SK-N-SH (cell line): Measurements from ENCODE around the gene AGMAT. TPM values are rescaled to one million over a fixed set of nuclear protein-coding genes. Genes with fewer than 3 reads are reported as not detected.
A peak's percentile ranks its signal among the peaks of the same experiment; 100 is the strongest.

Source experiments
- CTCF ChIA-PET: fragments of 300-600, 350-600 bp; formaldehyde crosslinking; extraction: SDS; loops from one replicate; lab custom pipeline; 2021; lab: Yijun Ruan, JAX
- POLR2A ChIA-PET: fragments of 350-600 bp; sonication (Branson Sonifier 250); formaldehyde crosslinking; extraction: SDS; loops from one replicate; lab custom pipeline; 2020; ENCODE audit warnings: antibody characterized with exemption, inconsistent platforms; lab: Yijun Ruan, JAX
- DNase-seq: peaks from one replicate; pipeline ENCODE4 v3.0.0; 2012
- H2AFZ ChIP-seq: fragments of 200-600 bp; sonication (generic); 2 replicates; pipeline ENCODE4 v1.8.1; 2016; ENCODE audit warnings: antibody characterized with exemption, mild to moderate bottlenecking, low read depth
- H3F3A ChIP-seq: fragments of 200-600 bp; sonication (generic); replicated peaks from 2 replicates; pipeline ENCODE3; 2016; ENCODE audit warnings: antibody characterized with exemption, mild to moderate bottlenecking; ENCODE audit not compliant: insufficient read depth
- H3K27ac ChIP-seq, 2 experiments: fragments of 200-500 bp in 1 of 2; fragments of 200-600 bp in 1 of 2; sonication (Bioruptor generic) in 1 of 2; sonication (generic), shearing (Covaris generic) in 1 of 2; 2 replicates each; pipeline versions ENCODE4 v1.5.1 to v1.6.1; 2014 to 2016; ENCODE audit warnings: low read depth in 2 of 2, inconsistent platforms in 1 of 2, low read length in 1 of 2, mild to moderate bottlenecking in 1 of 2, mixed read lengths in 1 of 2
- H3K27me3 ChIP-seq: fragments of 200-600 bp; sonication (generic), shearing (Covaris generic); 2 replicates; pipeline ENCODE4 v1.6.1; 2016; ENCODE audit warnings: mixed run types; ENCODE audit not compliant: insufficient read depth
- H3K36me3 ChIP-seq, 2 experiments: fragments of 200-500 bp in 1 of 2; fragments of 200-600 bp in 1 of 2; sonication (Bioruptor generic) in 1 of 2; sonication (generic) in 1 of 2; replicated peaks in 1 of 2; 2 replicates each; pipeline versions ENCODE3 to v1.5.1; 2014 to 2016; ENCODE audit warnings: low read length in 1 of 2, mild to moderate bottlenecking in 1 of 2; ENCODE audit not compliant: insufficient read depth in 2 of 2, control insufficient read depth in 1 of 2
- H3K4me1 ChIP-seq, 2 experiments: fragments of 200-500 bp in 1 of 2; fragments of 200-600 bp in 1 of 2; sonication (Bioruptor generic) in 1 of 2; sonication (generic), shearing (Covaris generic) in 1 of 2; 2 replicates each; pipeline versions ENCODE4 v1.5.1 to v1.6.1; 2014 to 2016; ENCODE audit warnings: low read depth in 1 of 2, low read length in 1 of 2, mixed run types in 1 of 2; ENCODE audit not compliant: insufficient read depth in 2 of 2, control insufficient read depth in 1 of 2
- H3K4me2 ChIP-seq: fragments of 200-600 bp; sonication (generic), shearing (Covaris generic); 2 replicates; pipeline ENCODE4 v1.6.1; 2017; ENCODE audit warnings: mixed run types
- H3K4me3 ChIP-seq, 2 experiments: fragments of 200-500 bp in 1 of 2; fragments of 200-600 bp in 1 of 2; sonication (Bioruptor generic) in 1 of 2; sonication (generic), shearing (Covaris generic) in 1 of 2; 2 replicates each; pipeline versions ENCODE4 v1.5.1 to v1.8.1; 2014 to 2016; ENCODE audit warnings: low read depth in 2 of 2, inconsistent platforms in 1 of 2, low read length in 1 of 2, mild to moderate bottlenecking in 1 of 2, mixed read lengths in 1 of 2, moderate library complexity in 1 of 2
- H3K79me2 ChIP-seq: fragments of 200-600 bp; sonication (generic); 2 replicates; pipeline ENCODE4 v1.8.1; 2017; ENCODE audit warnings: mild to moderate bottlenecking; ENCODE audit not compliant: insufficient read depth
- H3K9ac ChIP-seq: fragments of 200-600 bp; sonication (generic); 2 replicates; pipeline ENCODE4 v1.6.1; 2017; ENCODE audit warnings: mixed run types
- H3K9me2 ChIP-seq: fragments of 200-600 bp; sonication (generic); 2 replicates; pipeline ENCODE4 v1.6.1; 2017; ENCODE audit warnings: mixed run types
- H3K9me3 ChIP-seq: fragments of 200-600 bp; sonication (generic); 2 replicates; pipeline ENCODE4 v1.6.1; 2017; ENCODE audit warnings: mixed run types, mild to moderate bottlenecking, moderate library complexity
- H4K20me1 ChIP-seq: fragments of 200-600 bp; sonication (generic); 2 replicates; pipeline ENCODE4 v1.6.1; 2017; ENCODE audit warnings: mild to moderate bottlenecking, mixed run types; ENCODE audit not compliant: insufficient read depth
- CTCF ChIP-seq: fragments of 200-600 bp; sonication (generic); IDR thresholded peaks from 2 replicates; pipeline ENCODE4 v1.6.1; 2017; ENCODE audit warnings: antibody characterized with exemption, mild to moderate bottlenecking, moderate library complexity
- ELF1 ChIP-seq: IDR thresholded peaks from 2 replicates; pipeline ENCODE4 v1.4.0; 2012
- EP300 ChIP-seq, 2 experiments: IDR thresholded peaks; 2 replicates each; pipeline versions ENCODE4 v1.4.0 to v1.6.1; 2012; ENCODE audit warnings: borderline replicate concordance in 1 of 2, low read depth in 1 of 2, low read length in 1 of 2
- FOXM1 ChIP-seq: IDR thresholded peaks from 2 replicates; pipeline ENCODE4 v1.4.0; 2012; ENCODE audit warnings: low read depth, mild to moderate bottlenecking
- GATA2 ChIP-seq: sonication (generic); formaldehyde crosslinking; IDR thresholded peaks from 2 replicates; pipeline ENCODE4 v1.5.0; 2020; ENCODE audit warnings: mild to moderate bottlenecking, missing genetic modification reagents
- MXI1 ChIP-seq: IDR thresholded peaks from 2 replicates; pipeline ENCODE4 v1.6.1; 2012; ENCODE audit warnings: mild to moderate bottlenecking, low read depth, low read length, improper control_type of control experiment
- NRF1 ChIP-seq: IDR thresholded peaks from 2 replicates; pipeline ENCODE4 v1.6.1; 2012; ENCODE audit warnings: low read depth, mild to moderate bottlenecking, low read length
- POLR2AphosphoS5 ChIP-seq: IDR thresholded peaks from 2 replicates; pipeline ENCODE4 v1.6.1; 2012; ENCODE audit warnings: low read depth, low read length
- RAD21 ChIP-seq: IDR thresholded peaks from 2 replicates; pipeline ENCODE4 v1.6.1; 2012; ENCODE audit warnings: mild to moderate bottlenecking, low read length
- RFX5 ChIP-seq: IDR thresholded peaks from 2 replicates; pipeline ENCODE4 v1.6.1; 2012; ENCODE audit warnings: mild to moderate bottlenecking, improper control_type of control experiment, low read length
- TAF1 ChIP-seq: IDR thresholded peaks from 2 replicates; pipeline ENCODE4 v1.6.1; 2012; ENCODE audit warnings: low read depth, mild to moderate bottlenecking, low read length, moderate library complexity, borderline replicate concordance
- TCF12 ChIP-seq: IDR thresholded peaks from 2 replicates; pipeline ENCODE4 v1.4.0; 2012
- TEAD4 ChIP-seq: IDR thresholded peaks from 2 replicates; pipeline ENCODE4 v1.4.0; 2012; ENCODE audit warnings: mild to moderate bottlenecking, borderline replicate concordance; ENCODE audit not compliant: insufficient read depth
- USF2 ChIP-seq: fragments of 150-350 bp; IDR thresholded peaks from 2 replicates; pipeline ENCODE4 v1.6.1; 2017; ENCODE audit warnings: antibody characterized with exemption, low read length, low read depth, borderline replicate concordance
- YY1 ChIP-seq: IDR thresholded peaks from 2 replicates; pipeline ENCODE4 v1.4.0; 2012; ENCODE audit warnings: low read depth, mild to moderate bottlenecking
- WGBS: methylation state at CpG from one replicate; pipeline ENCODE4 v1.1.6; 2017; ENCODE audit warnings: low lambda C conversion rate; 5-methylcytosine and 5-hydroxymethylcytosine counted together
- polyA plus RNA-seq, 3 experiments: library from polyadenylated mRNA; depleted of rRNA; stranded (reverse); fragments of >200 nt; gene quantifications; 2 replicates each; pipeline ENCODE4 v1.2.3, GENCODE V29; 2012
- TF ChIP-seq, protein P1 (sequence below): IDR thresholded peaks from 2 replicates; pipeline ENCODE4 v1.4.0; 2012; ENCODE audit warnings: low read depth

Gene AGMAT
- 0.60 and 0.66 TPM in 2 replicates for polyA plus RNA-seq (2012; rRNA removed)
- polyA plus RNA-seq (2012; cell fraction: cytosol; rRNA removed), result 0.41 and 0.68 TPM in 2 replicates
- polyA plus RNA-seq (2012; cell fraction: nucleus; rRNA removed), result 0.23 and 0.28 TPM in 2 replicates

DNA sequence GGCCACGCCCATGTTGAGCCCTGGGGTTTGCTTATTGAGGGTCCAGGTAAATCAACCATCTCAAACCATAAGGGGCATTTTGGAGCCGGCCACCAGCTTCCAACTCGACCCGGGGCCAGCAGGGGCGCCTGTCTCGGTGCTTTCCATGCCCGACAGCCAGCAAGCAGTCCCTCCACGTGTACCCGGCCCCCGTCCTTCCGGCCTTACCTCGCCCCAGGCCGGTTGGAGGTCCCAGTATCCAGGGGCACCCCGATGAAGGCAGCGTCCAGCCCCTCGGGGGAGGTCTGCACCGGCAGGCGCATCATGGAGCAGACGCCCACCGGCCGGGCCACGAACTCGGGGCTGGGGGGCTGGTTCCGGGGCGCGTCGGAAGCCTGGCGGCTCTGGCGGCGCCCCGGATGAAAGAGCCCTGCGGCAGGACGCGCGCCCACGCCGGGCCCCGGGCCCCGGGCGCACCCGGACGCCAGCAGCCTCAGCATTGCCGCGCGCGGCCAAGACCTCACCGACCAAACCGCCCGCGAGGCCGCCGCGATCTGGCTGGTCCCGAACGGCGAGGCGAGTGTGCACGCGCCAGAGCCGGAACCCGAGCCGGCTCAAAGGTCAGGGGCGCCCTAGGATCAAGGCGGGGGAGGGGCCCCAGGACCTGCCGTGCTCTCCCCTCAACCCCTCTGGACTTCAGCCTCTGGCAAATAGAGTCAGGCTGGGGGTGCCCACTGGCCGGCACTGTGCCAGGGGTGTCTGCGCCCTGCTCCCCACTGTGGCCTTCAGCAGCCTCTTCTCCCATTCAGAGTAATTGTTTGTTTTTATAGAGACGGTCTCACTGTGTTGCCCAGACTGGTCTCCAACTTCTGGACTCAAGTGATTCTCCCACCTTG is at the start of gene AGMAT:
AGMAT (minus strand) TSS at position 563 of the 875 bp plus-strand sequence; CDS start at position 479, 84 bp downstream.
- Histone ChIP-seq H3K4me2 (peak within 1 kb of the TSS; percentile 55; the same call in 1 of the 2 replicates), H2AFZ (peak within 1 kb of the TSS; percentile 63; the same call in 1 of the 2 replicates), H3K27ac (no peak within 1 kb of the TSS), H3K36me3 (no peaks in the 10 kb centered on the region), H4K20me1 (no peaks in the 10 kb centered on the region), H3K4me1 (no peaks in the 10 kb centered on the region), H3K4me3 (peak within 1 kb of the TSS in 1 of 2 experiments; percentile 32; a peak in 2 of 4 replicates), H3F3A (no peaks in the 10 kb centered on the region), H3K27me3 (no peaks in the 10 kb centered on the region), H3K9me3 (no peaks in the 10 kb centered on the region), H3K9me2 (no peaks in the 10 kb centered on the region), H3K9ac (no peak within 1 kb of the TSS), H3K79me2 (no peaks in the 10 kb centered on the region)
- CTCF ChIA-PET, result interaction anchor here (0.7 to 1.9 kb wide), 3 partner anchors 14 to 157 kb away, joined by 4 to 7 read pairs (median 6); no protein-coding TSS in a partner anchor
- TF ChIP-seq TCF12 (no peak), MXI1 (peak; percentile 61), TAF1 (no peak), CTCF (peak; percentile 27; the same call in 1 of the 2 replicates)
- TF ChIP-seq, protein P1, sequence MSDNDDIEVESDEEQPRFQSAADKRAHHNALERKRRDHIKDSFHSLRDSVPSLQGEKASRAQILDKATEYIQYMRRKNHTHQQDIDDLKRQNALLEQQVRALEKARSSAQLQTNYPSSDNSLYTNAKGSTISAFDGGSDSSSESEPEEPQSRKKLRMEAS, result 0 out of 2 replicates have a peak, but pooled peaks have one; percentile 20
- DNase-seq, result peak; percentile 84
- WGBS, result 38% methylated on average over 27 of the region's 68 CpGs
- POLR2A ChIA-PET, result no interaction called here

DNA sequence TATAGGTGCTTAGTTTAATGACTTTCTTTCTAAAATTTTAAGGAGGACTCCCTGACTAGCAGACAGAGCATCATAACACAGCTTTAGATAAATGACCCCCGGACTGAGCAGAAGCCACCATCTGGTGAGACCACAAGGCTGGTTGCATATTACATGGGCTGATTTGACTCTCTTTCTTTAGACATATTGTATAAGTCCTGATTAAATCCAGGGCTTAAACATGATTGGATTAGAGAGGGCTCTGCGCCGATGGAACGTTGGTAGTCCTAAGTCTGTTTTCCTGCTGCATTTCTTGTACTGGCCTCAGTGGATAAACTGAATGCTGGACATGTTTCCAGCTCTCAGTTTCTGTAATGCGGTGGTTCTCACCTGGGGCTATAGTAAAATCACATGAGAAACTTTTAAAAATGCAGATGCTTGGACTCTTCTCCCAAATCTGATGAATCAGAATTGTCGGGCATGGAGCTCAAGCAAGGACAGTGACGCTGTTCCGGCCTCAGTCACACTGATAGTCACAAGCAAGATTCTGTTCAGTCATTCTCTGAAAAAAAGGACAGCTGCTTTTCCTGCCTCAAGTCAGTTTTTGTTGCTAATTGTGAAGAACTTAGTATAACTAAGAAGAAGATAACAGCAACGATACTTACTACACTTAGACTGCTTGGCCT is 49.0 kb upstream of the AGMAT start:
- Histone ChIP-seq H3K9ac (no peak overlapping the region), H4K20me1 (no peaks in the 10 kb centered on the region), H2AFZ (no peak overlapping the region), H3K4me2 (no peak overlapping the region), H3K36me3 (peaks cover 38 to 76% of the 10 kb centered on the region in 2 experiments), H3K27ac (no peak overlapping the region), H3F3A (peaks cover 4% of the 10 kb centered on the region), H3K27me3 (no peaks in the 10 kb centered on the region), H3K9me2 (no peaks in the 10 kb centered on the region), H3K4me3 (0 out of 4 replicates have a peak overlapping the region, but pooled peaks of 1 of the 2 experiments have one; percentile 23), H3K4me1 (no peaks in the 10 kb centered on the region), H3K79me2 (peaks cover 13% of the 10 kb centered on the region), H3K9me3 (no peaks in the 10 kb centered on the region)
- no peak for DNase-seq
- WGBS, result 90% methylated on average over 9 of the region's 9 CpGs
- ChIA-PET POLR2A (no interaction called here), CTCF (interaction anchor here (0.7 to 1.4 kb wide), 2 partner anchors 11 to 39 kb away, joined by 3 to 4 read pairs; no protein-coding TSS in a partner anchor)
- TF ChIP-seq USF2 (no peak), FOXM1 (no peak), RAD21 (no peak), RFX5 (no peak), TEAD4 (no peak), GATA2 (no peak), YY1 (no peak), CTCF (no peak), POLR2AphosphoS5 (no peak), MXI1 (no peak), NRF1 (no peak), ELF1 (no peak), EP300 (IDR thresholded peaks at IDR 0.05; ENCODE audit: borderline replicate concordance in 1 of 2, low read depth in 1 of 2, low read length in 1 of 2) (no peak)
